T-helper 2 cell treated with Interferon-gamma antibody and Interleukin-4, amounts not matched to agents 5 μg/mL and 100 μg/mL, for 36 hours (primary cell): Measurements from ENCODE around the gene ITFG2.

Source experiments
- DNase-seq: peaks from one replicate; pipeline ENCODE4 v3.0.0; 2021; ENCODE audit warnings: low spot score
- H3K27ac Mint-ChIP-seq: one replicate; pipeline ENCODE4 v1.8.0; 2021; ENCODE audit warnings: mild to moderate bottlenecking, mixed read lengths
- H3K27me3 Mint-ChIP-seq: one replicate; pipeline ENCODE4 v1.8.0; 2021; ENCODE audit warnings: low read depth, mixed read lengths
- H3K36me3 Mint-ChIP-seq: one replicate; pipeline ENCODE4 v1.8.0; 2021; ENCODE audit warnings: low read depth, mixed read lengths
- H3K4me1 Mint-ChIP-seq: one replicate; pipeline ENCODE4 v1.8.0; 2021; ENCODE audit warnings: low read depth, mixed read lengths
- H3K4me3 Mint-ChIP-seq: one replicate; pipeline ENCODE4 v1.8.0; 2022; ENCODE audit warnings: mild to moderate bottlenecking, moderate library complexity, mixed read lengths
- H3K9me3 Mint-ChIP-seq: one replicate; pipeline ENCODE4 v1.8.0; 2021; ENCODE audit warnings: mixed read lengths

The ITFG2 gene

DNA sequence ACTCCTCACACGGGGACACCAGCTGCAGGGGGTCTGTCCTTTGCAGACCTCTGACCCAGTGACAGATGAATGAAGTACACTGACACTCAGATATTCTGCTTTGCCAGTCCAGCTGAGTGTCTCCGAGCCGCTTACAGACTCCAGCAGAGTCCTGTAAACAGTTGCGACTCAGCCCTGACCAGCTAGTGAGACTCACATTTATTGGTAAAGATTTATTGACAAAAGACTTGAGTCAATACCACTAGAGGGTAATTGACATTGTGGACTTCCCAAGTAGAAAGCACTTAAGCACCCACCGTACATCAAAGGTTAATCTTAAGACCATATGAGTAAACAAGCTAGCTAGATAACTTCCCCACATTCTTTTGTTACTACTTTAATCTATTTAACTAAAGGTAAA lies 27.5 kb upstream of the ITFG2 start:
- H3K27ac Mint-ChIP-seq: no peak overlapping the region
- DNase-seq: no peak
- H3K36me3 Mint-ChIP-seq: no peaks in the 10 kb centered on the region
- H3K4me3 Mint-ChIP-seq: no peak overlapping the region
- H3K4me1 Mint-ChIP-seq: peaks cover 9% of the 10 kb centered on the region
- no peaks in the 10 kb centered on the region for H3K9me3 Mint-ChIP-seq
- peaks cover 40% of the 10 kb centered on the region for H3K27me3 Mint-ChIP-seq

DNA sequence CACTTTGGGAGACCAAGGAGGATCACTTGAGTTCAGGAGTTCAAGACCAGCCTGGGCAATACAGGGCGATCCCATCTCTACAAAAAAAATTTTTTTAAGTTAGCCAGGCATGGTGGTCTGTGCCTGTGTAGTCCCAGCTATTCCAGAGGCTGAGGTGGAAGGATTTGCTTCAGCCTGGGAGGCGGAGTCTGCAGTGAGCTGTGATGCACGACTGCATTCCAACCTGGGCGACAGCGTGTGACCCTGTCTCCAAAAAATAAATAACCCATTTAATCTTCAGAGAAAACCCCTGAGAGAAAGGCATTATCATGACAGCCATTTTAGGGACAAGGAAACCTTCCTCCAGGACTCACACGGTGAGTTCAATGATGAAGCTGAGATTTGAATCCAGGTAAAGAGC lies 21.4 kb upstream of the ITFG2 start:
- Mint-ChIP-seq H3K9me3 (no peaks in the 10 kb centered on the region), H3K36me3 (peaks cover 1% of the 10 kb centered on the region), H3K27ac (no peak overlapping the region), H3K4me3 (no peak overlapping the region), H3K4me1 (peaks cover 3% of the 10 kb centered on the region), H3K27me3 (peaks cover 29% of the 10 kb centered on the region)
- no peak for DNase-seq

GRCh38 chr12:2792671-2793500 lies 19.6 kb upstream of the ITFG2 start:
- Mint-ChIP-seq H3K4me3 (peak overlapping the region; percentile 71), H3K36me3 (peaks cover 14% of the 10 kb centered on the region), H3K4me1 (peaks cover 12% of the 10 kb centered on the region), H3K27ac (no peak overlapping the region), H3K27me3 (peaks cover 29% of the 10 kb centered on the region), H3K9me3 (no peaks in the 10 kb centered on the region)
- no peak for DNase-seq

GRCh38 chr12:2793561-2793960 lies 18.9 kb upstream of the ITFG2 start:
- Mint-ChIP-seq H3K9me3 (no peaks in the 10 kb centered on the region), H3K36me3 (peaks cover 19% of the 10 kb centered on the region), H3K27me3 (peaks cover 24% of the 10 kb centered on the region), H3K4me1 (peaks cover 15% of the 10 kb centered on the region), H3K4me3 (peak overlapping the region; percentile 71), H3K27ac (no peak overlapping the region)
- no peak for DNase-seq

DNA sequence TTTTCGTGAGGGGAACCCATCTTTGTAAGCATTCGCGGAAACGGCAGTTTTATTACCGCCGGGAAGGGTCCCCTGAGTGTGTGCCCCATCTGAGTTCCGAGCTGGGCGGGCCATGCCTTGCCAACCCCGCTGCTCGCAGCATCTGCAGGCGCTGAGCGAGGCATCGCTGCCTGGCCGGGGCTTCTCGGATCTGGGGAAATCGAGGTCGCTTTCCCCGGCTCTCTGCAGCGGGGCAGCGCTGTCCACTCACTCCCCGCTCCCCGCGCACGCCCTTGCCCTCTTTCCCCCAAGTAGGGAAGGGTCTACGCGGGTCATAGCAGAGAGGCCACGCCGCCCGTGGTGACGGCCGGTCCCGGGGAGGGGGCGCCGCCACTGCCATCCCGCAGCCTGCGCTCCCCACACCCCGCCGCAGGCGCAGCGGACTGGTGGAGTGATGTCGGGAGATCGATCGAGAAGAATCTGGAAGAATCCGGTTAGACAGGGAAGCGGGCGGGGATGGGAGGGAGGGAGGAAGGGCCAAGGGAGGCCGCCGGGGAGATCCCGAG lies 18.2 kb upstream of the ITFG2 start:
- H3K27me3 Mint-ChIP-seq: peaks cover 20% of the 10 kb centered on the region
- peaks cover 15% of the 10 kb centered on the region for H3K4me1 Mint-ChIP-seq
- no peaks in the 10 kb centered on the region for H3K9me3 Mint-ChIP-seq
- peaks cover 25% of the 10 kb centered on the region for H3K36me3 Mint-ChIP-seq
- peak overlapping the region; percentile 71 for H3K4me3 Mint-ChIP-seq
- H3K27ac Mint-ChIP-seq: no peak overlapping the region
- peak; percentile 14 for DNase-seq

DNA sequence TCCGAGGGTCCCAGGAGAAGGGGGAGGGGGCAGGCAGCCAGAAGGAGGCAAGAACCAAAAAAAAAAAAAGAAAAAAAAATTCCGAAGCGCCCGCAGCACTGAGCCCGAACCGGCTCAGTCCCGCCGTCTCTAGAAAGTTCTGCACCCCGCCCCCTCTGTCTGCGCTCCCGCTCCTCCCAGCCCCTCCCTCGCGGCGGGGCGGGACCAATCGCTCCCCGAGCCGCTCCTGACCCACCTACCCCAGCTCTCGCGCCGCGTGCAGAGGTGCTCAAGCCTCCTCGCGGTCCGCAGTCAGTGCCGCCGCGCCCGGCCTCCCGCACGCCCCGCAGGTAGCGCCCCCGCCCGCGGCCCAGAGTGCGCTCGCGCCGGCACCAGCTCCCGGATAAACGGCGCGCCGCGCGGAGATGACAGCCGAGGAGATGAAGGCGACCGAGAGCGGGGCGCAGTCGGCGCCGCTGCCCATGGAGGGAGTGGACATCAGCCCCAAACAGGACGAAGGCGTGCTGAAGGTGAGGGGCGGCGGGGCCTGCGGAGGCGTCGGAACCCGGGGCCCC lies 17.7 kb upstream of the ITFG2 start, which contains the start of gene FKBP4:
FKBP4 (plus strand) TSS at position 235 of the 554 bp plus-strand sequence; CDS start at position 405, 170 bp downstream.
- Mint-ChIP-seq H3K36me3 (peaks cover 29% of the 10 kb centered on the region), H3K27ac (peak within 1 kb of the TSS; percentile 67), H3K9me3 (no peaks in the 10 kb centered on the region)

GRCh38 chr12:2795291-2796186 lies 16.9 kb upstream of the ITFG2 start:
- Mint-ChIP-seq H3K4me3 (peak overlapping the region; percentile 88), H3K27ac (peak overlapping the region; percentile 75), H3K9me3 (no peaks in the 10 kb centered on the region), H3K27me3 (peaks cover 13% of the 10 kb centered on the region), H3K4me1 (peaks cover 16% of the 10 kb centered on the region), H3K36me3 (peaks cover 36% of the 10 kb centered on the region)
- peak; percentile 79 for DNase-seq

More for the DNA sequence above, 17.7 kb upstream of the ITFG2 start, which contains the start of gene FKBP4:
- peak within 1 kb of the TSS; percentile 88 for H3K4me3 Mint-ChIP-seq
- peaks cover 18% of the 10 kb centered on the region for H3K27me3 Mint-ChIP-seq
- peaks cover 16% of the 10 kb centered on the region for H3K4me1 Mint-ChIP-seq
- DNase-seq: peak; percentile 90

DNA sequence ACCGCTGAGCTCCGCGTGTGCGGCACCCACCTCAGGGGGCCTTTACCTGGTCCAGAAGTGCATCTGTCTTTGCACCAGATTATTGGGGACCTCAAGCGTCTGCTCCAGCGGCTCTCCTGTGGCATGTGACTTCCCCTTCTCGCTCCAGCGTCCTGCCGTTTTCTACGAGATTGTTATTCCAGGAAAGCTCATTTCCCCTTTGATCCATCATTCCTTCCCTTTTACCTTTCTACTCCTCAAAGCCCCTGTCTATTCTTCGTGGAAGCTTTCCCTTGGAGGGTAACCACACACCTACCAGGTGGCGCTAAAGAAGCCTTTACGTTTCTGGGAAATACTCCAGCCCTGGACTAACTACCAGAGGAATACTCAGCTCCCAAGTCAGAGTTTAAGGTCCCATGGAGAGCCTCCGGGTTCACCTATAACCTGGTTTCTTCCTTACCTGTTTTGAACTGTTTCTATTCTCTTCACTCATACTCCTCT lies 16.2 kb upstream of the ITFG2 start:
- peak overlapping the region; percentile 88 for H3K4me3 Mint-ChIP-seq
- peaks cover 16% of the 10 kb centered on the region for H3K4me1 Mint-ChIP-seq
- peaks cover 42% of the 10 kb centered on the region for H3K36me3 Mint-ChIP-seq
- peaks cover 13% of the 10 kb centered on the region for H3K27me3 Mint-ChIP-seq
- DNase-seq: no peak
- H3K9me3 Mint-ChIP-seq: no peaks in the 10 kb centered on the region
- H3K27ac Mint-ChIP-seq: peak overlapping the region; percentile 75

- peaks cover 16% of the 10 kb centered on the region for H3K4me1 Mint-ChIP-seq
- peaks cover 9% of the 10 kb centered on the region for H3K27me3 Mint-ChIP-seq
- no peaks in the 10 kb centered on the region for H3K9me3 Mint-ChIP-seq
- no peak overlapping the region for H3K27ac Mint-ChIP-seq
- H3K36me3 Mint-ChIP-seq: peaks cover 52% of the 10 kb centered on the region
- H3K4me3 Mint-ChIP-seq: peak overlapping the region; percentile 43
- no peak for DNase-seq
These were observed 14.6 kb upstream of the ITFG2 start for GRCh38 chr12:2797721-2798418.

GRCh38 chr12:2800046-2800570 lies 12.4 kb upstream of the ITFG2 start:
- H3K4me1 Mint-ChIP-seq: peaks cover 13% of the 10 kb centered on the region
- peaks cover 70% of the 10 kb centered on the region for H3K36me3 Mint-ChIP-seq
- H3K9me3 Mint-ChIP-seq: no peaks in the 10 kb centered on the region
- no peak for DNase-seq
- H3K27ac Mint-ChIP-seq: no peak overlapping the region
- no peak overlapping the region for H3K4me3 Mint-ChIP-seq
- H3K27me3 Mint-ChIP-seq: no peaks in the 10 kb centered on the region

- Mint-ChIP-seq H3K27me3 (no peaks in the 10 kb centered on the region), H3K4me3 (no peak overlapping the region), H3K9me3 (no peaks in the 10 kb centered on the region), H3K27ac (peak overlapping the region; percentile 33), H3K36me3 (peaks cover 72% of the 10 kb centered on the region), H3K4me1 (peaks cover 13% of the 10 kb centered on the region)
- no peak for DNase-seq
These were observed 11.3 kb upstream of the ITFG2 start for GRCh38 chr12:2801044-2801783.

DNA sequence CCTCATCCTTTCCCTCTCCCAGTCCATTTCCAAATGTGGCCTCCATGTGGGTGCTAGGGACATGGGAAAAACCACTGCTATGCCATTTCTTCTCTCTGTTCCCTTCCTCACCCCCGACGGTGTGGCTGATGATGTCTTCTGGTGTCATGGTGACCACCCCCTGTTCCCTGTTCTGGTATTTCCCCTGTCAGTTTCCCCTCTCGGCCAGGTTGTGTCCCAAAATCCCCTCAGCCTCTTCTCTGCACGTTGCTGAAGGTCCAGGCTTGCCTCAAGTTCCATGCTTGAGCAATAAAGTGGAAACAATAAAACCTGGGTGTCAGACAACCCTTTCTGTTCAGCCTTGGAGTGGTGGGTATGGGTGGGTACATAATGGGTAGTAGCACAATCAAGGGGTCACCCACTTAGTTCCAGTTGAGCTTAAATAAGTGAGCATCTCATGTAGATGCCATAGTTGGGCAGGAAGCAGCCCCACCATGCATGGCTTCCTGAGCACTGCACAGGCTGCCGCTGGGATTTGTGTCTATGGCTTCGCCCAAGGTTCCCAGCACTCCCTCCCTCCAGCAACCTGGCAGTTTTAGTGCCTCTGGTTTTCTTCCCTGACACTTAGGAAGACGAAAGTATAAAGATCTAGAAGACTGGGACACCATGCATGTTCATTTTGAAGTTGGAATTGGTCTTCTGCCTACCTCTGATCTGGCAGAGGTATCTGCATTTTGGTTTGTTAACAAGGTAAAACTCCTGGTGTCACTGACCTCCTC lies 8.7 kb upstream of the ITFG2 start:
- H3K4me3 Mint-ChIP-seq: no peak overlapping the region
- H3K36me3 Mint-ChIP-seq: peaks cover 59% of the 10 kb centered on the region
- no peak for DNase-seq
- H3K4me1 Mint-ChIP-seq: peaks cover 2% of the 10 kb centered on the region
- H3K27ac Mint-ChIP-seq: no peak overlapping the region
- no peaks in the 10 kb centered on the region for H3K9me3 Mint-ChIP-seq
- no peaks in the 10 kb centered on the region for H3K27me3 Mint-ChIP-seq
